SKM-1 treated with dmso at 0.1 percent for 144 hours (cell line): Measurements from ENCODE around the gene FGL2.
"Not testable (repeated sequence)": the region's sequence is repeated elsewhere in the genome, so short reads cannot be mapped to it uniquely, and the experiment has no call there.

Experiments
- DNase-seq: peaks from one replicate; lab custom pipeline; 2025; ENCODE audit not compliant: unreplicated experiment; lab: John Stamatoyannopoulos, UW

The FGL2 gene

GRCh38 chr7:77217474-77218185 lies 18.0 kb upstream of the FGL2 start:
- DNase-seq = no peak

GRCh38 chr7:77216181-77216845 lies 16.7 kb upstream of the FGL2 start:
- DNase-seq = no peak

GRCh38 chr7:77209479-77210139 lies 10.0 kb upstream of the FGL2 start:
- DNase-seq = no peak

GRCh38 chr7:77208416-77208815 lies 8.8 kb upstream of the FGL2 start:
- no peak for DNase-seq

GRCh38 chr7:77205706-77206105 lies 6.1 kb upstream of the FGL2 start:
- DNase-seq = no peak

GRCh38 chr7:77202481-77202976 lies 2.9 kb upstream of the FGL2 start:
- no peak for DNase-seq

- DNase-seq = peak; percentile 32
These were observed 923 bp upstream of the FGL2 start for GRCh38 chr7:77200542-77200941.

GRCh38 chr7:77197141-77197540 lies 2.5 kb downstream of the FGL2 start:
- DNase-seq = no peak

- DNase-seq = peak; percentile 87
These were observed 10.7 kb downstream of the FGL2 start for GRCh38 chr7:77188731-77189437.

- DNase-seq = no peak
These were observed 13.8 kb downstream of the FGL2 start for GRCh38 chr7:77185866-77186265.

- no peak for DNase-seq
These were observed 14.6 kb downstream of the FGL2 start for GRCh38 chr7:77184990-77185389.

- DNase-seq = no peak
These were observed 15.2 kb downstream of the FGL2 start for GRCh38 chr7:77184463-77184862.

- no peak for DNase-seq
These were observed 17.4 kb downstream of the FGL2 start for GRCh38 chr7:77182261-77182660.

GRCh38 chr7:77181734-77182133 lies 17.9 kb downstream of the FGL2 start:
- DNase-seq = no peak

- no peak for DNase-seq
These were observed 18.5 kb downstream of the FGL2 start for GRCh38 chr7:77181015-77181595.

GRCh38 chr7:77178024-77178423 lies 21.6 kb downstream of the FGL2 start:
- not testable (repeated sequence) for DNase-seq

GRCh38 chr7:77177321-77177904 lies 22.2 kb downstream of the FGL2 start:
- not testable (repeated sequence) for DNase-seq

- DNase-seq = not testable (repeated sequence)
These were observed 24.3 kb downstream of the FGL2 start for GRCh38 chr7:77175274-77175800.

- not testable (repeated sequence) for DNase-seq
These were observed 25.2 kb downstream of the FGL2 start for GRCh38 chr7:77174418-77174817.

- DNase-seq = not testable (repeated sequence)
These were observed 27.0 kb downstream of the FGL2 start for GRCh38 chr7:77172437-77173172.
